ENCODE results near the gene RHBDL2.
A peak's percentile ranks its signal among the peaks of the same experiment; 100 is the strongest.
"Not testable (repeated sequence)": the region's sequence is repeated elsewhere in the genome, so short reads cannot be mapped to it uniquely, and the experiment has no call there.

The RHBDL2 gene

DNA sequence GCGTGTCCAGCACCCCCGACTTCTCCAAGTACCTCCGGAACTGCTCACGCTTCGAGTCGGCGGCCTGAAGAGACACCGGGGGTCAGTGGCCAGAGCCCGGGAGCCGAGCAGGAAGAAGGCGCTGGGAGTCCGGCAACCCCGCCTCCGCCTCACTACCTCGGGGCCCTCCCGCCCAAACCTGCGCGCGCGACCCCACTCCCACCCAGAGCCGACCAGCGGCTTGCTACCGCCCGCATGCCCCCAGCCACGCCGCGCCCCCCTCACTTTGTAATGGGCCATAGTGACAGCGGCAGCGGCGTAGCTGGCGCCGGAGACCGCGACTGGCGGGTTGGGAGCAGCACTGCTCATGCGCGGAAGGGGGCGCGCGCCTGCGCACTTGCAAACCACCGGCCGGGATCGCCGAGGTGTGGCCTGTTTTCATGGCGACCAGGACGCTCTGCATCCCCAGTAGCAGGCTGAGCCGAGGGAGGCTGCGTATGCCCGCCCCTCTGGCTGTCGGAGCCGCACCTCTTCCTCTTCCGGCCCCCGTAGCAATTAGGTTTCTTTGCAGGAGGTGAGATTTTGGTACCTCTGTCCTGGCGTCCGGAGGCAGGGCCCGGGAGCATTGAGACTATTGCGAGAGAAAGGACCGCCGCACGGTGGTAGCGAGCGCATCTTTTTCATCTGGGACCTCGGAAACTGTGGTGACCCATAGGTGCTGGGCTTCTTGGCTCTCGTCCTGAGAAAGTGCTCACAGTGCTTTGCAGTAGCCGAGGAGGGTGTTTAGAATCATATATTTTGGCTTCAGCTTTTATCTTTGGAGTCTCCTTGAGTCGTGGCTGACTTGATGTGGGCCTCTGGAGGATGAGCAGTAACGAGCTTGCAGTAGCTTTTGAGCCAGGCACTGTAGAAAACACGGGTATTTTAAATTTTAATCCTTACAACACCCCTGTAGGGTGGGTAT lies 68.3 kb downstream of the RHBDL2 start, which contains the start of gene MYCBP:
Gene MYCBP (minus strand): TSS at position 322 of the 943 bp plus-strand sequence. CDS start 43 bp downstream, at position 279.
- DNase-seq, result peak; percentile 98

DNA sequence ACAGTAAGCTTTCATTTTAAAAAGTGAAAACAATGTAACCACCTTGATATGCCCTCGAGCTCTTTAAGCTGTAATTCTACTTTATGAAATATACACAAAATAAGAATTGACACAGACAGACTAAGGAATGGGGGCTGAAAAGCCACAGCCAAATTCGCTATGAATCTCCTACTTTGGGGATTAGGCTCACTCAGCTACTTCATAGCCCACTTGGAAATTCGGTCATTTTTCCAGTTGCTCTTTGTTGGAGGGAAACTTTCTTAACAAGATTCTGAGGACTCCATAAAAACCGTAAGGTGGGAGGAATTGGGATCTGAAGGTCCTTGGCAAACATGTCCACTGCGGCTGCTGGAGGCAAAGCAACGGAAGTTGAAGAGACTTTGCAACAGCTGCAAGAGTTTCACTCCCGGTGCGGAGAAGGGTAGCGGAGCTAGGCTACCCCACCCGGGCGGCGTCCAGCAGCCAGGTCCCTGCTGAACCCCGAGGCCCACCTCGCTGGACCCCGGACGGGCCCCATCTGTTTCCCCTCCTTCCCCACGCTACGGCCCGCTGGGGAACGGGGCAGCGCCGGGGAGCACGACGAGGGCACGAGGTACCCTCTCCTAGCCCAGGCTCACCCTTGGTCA lies 69.1 kb downstream of the RHBDL2 start:
- DNase-seq, result peak; percentile 34

DNA sequence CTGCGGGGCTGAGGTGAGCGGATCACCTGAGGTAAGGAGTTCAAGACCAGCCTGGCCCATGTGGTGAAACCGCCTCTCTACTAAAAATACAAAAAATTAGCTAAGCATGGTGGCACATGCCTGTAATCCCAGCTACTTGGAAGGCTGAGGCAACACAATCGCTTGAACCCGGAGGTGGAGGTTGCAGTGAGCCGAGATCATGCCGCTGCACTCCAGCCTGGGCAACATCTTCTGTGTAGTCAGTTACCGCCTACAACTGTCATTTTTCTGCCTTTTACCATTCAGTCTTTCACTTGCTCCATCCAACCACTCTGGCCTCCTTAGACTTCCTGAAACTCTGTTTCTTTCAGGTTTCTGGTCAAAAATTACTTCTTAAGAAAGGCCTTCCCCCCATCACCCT lies 70.6 kb downstream of the RHBDL2 start:
- no peak for DNase-seq

GRCh38 chr1:38867208-38867607 lies 74.4 kb downstream of the RHBDL2 start:
- DNase-seq, result no peak

DNA sequence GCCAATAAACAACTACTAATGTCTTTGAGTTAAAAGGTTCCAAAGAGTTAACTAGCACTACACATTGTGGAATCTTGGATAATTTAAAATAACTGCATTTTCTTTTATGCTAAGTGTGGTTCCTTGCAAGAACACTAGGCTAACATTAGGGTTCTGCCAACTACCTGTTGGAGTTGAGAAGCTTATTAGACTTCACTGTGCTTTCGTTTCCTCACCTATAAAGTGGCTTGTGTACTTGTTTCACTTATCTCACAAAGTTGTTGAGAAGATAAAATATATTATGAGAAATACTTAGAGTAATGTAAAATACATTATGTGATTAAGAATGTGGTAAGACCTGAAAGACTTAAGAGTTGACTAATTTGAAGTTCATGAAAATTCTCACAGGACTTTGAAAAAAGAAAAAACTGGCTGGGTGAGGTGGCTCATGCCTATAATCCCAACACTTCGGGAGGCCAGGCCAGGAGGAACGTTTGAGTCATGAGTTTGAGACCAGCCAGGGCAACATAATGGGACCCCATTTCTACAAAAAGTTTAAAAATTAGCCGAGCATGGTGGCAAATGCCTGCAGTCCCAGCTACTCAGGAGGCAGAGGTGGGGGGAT lies 76.4 kb downstream of the RHBDL2 start:
- DNase-seq, result no peak

GRCh38 chr1:38860454-38860795 lies 81.2 kb downstream of the RHBDL2 start:
- no peak for DNase-seq

- DNase-seq, result peak; percentile 99
These were observed 81.8 kb downstream of the RHBDL2 start, which contains the start of gene RRAGC for GRCh38 chr1:38859561-38860453. RRAGC (minus strand) TSS chr1:38859772; CDS start chr1:38859646, 126 bp downstream.

DNA sequence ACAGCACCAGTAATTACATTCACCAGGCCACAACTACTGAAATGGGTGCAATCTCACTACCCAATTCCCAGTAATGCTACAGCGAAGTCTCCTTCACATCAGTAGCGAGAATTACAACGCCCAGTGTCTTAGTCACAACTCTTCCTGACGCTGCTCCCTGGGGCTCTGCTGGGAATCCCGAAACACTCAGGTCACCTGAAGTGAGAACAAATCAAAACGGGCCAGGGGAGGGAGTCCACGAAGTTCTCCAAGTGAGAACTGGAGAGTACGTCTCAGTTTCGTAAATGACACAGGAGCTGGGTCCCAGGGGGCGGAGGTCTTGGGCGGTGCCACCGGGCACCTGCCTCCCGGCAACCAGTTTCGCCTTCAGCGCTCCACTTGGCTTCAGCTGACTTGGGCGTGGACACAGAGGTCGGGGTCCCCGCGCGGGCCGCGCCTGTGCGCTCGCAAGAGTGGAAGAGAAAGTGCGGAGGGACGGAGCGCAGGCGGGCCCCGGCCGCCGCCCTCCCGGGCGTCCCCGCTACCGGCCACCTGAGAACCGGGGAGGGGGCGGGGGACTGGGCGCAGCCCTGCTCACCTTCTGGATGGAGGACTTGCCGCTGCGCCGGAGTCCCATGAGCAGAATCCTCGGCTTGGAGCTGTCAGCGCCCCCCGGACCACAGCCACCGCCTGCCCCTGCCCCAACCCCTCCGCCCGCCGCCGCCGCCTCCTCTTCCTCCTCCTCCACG lies 82.6 kb downstream of the RHBDL2 start:
- DNase-seq, result no peak

DNA sequence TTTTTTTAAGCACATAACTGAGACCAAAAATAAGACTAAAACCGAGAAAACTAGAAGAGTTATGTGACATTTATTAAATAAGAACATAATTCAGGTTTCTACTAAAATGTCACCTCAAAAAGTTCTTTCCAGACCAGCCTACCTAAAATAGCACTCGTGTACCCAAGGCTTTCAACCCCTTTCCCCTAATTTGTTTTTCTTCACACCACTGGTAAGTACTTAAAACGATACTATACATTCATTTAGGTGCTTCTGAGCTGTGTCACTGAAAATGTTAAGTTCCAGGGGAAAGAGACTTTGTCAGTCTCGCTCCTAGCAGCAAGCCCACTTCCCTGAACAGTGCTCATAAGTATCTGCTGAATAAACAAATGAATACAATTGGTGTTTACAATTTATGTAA lies 88.8 kb downstream of the RHBDL2 start:
- no peak for DNase-seq

DNA sequence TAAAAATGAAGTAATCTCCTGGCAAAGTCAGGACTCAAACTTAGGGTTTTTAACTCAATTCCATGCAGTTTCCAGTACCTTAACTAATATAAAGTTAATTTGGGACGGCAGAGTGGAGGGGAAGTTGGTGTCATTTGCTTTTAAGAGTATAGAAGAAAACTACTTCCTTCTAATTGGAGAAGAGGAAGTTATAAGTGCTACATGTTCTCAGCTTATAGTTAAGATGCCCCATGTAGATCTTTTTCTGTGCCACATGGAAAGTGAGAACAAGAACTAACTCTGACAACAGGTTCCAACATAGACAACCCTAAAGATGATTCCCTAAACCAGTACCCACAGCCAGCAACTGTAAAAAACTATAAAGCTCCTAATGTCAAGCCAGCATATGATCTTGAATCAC lies 93.6 kb downstream of the RHBDL2 start:
- no peak for DNase-seq

- no peak for DNase-seq
These were observed 95.4 kb downstream of the RHBDL2 start for GRCh38 chr1:38846210-38846609.

DNA sequence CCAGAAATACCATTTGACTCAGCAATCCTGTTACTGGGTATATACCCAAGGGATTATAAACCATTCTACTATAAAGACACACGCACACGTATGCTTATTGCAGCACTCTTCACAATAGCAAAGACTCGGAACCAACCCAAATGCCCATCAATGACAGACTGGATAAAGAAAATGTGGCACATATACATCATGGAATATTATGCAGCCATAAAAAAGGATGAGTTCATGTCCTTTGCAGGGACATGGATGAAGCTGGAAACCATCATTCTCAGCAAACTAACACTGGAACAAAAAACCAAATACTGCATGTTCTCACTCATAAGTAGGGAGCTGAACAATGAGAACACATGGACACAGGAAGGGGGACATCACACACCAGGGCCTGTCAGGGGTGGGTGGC lies 96.5 kb downstream of the RHBDL2 start:
- not testable (repeated sequence) for DNase-seq

DNA sequence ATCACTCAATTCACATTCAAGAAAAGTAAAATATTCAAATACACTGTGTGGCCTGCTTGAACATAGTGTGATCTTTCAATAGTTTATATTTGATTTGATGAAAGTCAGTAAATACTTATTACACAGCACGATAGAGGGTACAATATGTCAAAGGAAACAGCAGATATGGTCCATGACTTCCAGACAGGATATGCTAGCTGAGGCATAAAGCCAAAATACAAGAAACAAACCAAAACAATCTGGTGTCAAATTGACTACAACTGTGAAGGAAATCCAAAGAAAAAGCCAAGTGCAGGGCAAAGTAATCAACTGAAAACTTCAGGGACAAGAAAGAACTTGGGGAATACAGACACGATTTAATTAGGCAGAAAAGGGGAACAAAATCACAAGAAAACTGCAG lies 101.3 kb downstream of the RHBDL2 start:
- no peak for DNase-seq

- DNase-seq, result no peak
These were observed 102.3 kb downstream of the RHBDL2 start for GRCh38 chr1:38839363-38839762.

DNA sequence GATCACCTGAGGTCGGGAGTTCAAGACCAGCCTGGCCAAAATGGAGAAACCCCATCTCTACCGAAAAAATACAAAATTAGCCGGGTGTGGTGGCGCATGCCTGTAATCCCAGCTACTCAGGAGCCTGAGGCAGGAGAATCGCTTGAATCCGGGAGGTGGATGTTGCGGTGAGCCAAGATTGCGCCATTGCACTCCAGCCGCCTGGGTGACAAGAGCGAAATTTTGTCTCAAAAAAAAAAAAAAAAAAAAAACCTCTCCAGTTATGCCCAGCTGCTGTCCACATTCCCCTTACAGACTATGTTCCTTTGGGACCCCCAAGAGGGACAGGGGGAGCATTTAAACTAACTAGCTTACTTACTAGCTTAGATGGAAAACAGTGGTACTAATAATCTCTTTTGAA lies 105.3 kb downstream of the RHBDL2 start:
- DNase-seq, result not testable (repeated sequence)
